ENCODE data around the gene DIP2C.

The DIP2C gene

DNA sequence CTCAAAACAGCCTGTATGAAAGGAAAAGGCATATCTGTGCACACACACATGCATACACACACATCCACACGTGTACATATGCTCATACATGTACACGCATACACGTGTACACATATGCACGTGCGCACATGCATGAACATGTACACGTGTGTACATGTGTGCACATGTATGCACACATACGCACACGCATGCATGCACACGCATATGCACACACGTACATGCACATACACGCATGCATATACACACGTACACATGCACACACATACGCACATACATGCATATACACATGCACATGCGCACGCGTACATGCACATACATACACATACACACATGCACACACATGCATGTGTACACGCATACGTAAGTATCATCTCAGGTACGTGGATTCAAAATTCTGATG is 19.4 kb downstream of the DIP2C start:
- TF ChIP-seq, protein P1, sequence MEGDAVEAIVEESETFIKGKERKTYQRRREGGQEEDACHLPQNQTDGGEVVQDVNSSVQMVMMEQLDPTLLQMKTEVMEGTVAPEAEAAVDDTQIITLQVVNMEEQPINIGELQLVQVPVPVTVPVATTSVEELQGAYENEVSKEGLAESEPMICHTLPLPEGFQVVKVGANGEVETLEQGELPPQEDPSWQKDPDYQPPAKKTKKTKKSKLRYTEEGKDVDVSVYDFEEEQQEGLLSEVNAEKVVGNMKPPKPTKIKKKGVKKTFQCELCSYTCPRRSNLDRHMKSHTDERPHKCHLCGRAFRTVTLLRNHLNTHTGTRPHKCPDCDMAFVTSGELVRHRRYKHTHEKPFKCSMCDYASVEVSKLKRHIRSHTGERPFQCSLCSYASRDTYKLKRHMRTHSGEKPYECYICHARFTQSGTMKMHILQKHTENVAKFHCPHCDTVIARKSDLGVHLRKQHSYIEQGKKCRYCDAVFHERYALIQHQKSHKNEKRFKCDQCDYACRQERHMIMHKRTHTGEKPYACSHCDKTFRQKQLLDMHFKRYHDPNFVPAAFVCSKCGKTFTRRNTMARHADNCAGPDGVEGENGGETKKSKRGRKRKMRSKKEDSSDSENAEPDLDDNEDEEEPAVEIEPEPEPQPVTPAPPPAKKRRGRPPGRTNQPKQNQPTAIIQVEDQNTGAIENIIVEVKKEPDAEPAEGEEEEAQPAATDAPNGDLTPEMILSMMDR (IDR thresholded peaks at IDR 0.05; ENCODE audit: low read length, missing control alignments), result no peak
- no peak for DNase-seq (ENCODE audit: low read depth)
- H3K4me3 ChIP-seq (replicated peaks; ENCODE audit: low read depth, low read length), result no peak overlapping the region

DNA sequence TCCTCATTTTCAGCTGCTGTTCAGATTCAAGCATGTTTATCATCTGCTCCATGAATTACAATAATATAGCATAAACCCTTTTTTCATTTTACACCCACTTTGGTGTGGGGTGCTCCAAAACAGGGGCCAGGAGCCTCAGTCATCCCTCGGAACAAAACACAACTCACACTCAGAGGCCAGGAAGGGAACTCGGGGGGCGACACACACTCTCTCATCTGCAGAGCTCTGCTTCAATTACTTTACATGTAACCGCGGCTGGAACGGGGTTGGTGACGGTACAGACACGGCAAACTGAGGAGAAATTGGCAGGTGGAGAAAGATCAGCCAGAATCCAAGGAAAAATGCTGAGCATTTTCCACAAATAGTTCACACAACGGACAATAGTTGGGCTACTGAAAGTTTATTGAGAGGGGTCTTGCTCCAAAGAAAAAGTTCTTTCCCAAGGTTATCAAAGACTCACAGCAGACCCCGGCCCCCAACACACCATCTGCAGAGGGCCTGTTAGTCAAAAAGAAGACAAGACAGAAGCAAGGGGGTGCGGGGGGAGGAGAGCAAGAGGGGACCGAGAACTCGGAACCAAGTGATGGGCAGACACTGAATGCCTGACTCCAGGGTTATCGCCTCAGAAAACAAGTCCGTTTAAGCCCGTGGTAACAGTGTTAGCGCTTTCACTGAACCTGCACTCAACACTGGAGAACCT is 20.5 kb downstream of the DIP2C start:
- no peak overlapping the region for H3K4me3 ChIP-seq (replicated peaks; ENCODE audit: low read depth, low read length)
- DNase-seq (ENCODE audit: low read depth), result no peak
- TF ChIP-seq, protein P1 (IDR thresholded peaks at IDR 0.05; ENCODE audit: low read length, missing control alignments), result no peak

DNA sequence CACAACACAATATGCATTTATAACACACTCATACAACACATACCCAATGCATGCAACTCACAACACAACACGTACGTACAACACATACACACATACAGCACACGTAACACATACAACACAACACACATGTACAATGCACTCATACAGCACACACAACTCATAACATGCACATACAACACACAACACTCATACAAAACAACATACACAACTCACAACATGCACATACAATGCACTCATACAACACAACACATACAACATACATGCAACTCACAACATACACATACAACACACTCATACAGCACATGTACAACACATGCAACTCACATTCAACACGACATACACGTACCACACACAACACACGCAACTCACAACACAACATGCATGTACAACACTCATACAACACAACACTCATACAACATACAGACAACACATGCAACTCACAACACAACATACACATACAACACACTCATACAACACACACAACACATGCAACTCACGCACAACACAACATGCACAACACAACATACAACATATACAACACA is 21.8 kb downstream of the DIP2C start:
- no peak for DNase-seq (ENCODE audit: low read depth)
- TF ChIP-seq, protein P1 (IDR thresholded peaks at IDR 0.05; ENCODE audit: low read length, missing control alignments), result no peak
- no peak overlapping the region for H3K4me3 ChIP-seq (replicated peaks; ENCODE audit: low read depth, low read length)

DNA sequence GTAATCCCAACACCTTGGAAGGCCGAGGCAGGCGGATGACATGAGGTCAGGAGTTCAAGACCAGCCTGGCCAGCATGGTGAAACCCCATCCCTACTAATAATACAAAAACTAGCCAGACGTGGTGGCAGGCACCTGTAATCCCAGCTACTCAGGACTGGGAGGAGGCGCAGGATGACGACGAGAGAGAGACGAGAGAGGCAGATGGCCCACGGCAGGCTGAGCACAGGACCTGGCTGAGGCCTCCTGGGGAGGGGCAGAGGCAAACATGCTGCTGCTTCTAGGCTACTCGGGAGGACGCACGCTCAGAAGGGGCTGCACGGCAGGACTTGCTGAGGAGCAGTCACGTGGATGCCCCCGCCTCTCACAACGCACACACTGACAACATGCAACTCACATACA is 22.4 kb downstream of the DIP2C start:
- no peak overlapping the region for H3K4me3 ChIP-seq (replicated peaks; ENCODE audit: low read depth, low read length)
- TF ChIP-seq, protein P1 (IDR thresholded peaks at IDR 0.05; ENCODE audit: low read length, missing control alignments), result no peak
- DNase-seq (ENCODE audit: low read depth), result no peak

DNA sequence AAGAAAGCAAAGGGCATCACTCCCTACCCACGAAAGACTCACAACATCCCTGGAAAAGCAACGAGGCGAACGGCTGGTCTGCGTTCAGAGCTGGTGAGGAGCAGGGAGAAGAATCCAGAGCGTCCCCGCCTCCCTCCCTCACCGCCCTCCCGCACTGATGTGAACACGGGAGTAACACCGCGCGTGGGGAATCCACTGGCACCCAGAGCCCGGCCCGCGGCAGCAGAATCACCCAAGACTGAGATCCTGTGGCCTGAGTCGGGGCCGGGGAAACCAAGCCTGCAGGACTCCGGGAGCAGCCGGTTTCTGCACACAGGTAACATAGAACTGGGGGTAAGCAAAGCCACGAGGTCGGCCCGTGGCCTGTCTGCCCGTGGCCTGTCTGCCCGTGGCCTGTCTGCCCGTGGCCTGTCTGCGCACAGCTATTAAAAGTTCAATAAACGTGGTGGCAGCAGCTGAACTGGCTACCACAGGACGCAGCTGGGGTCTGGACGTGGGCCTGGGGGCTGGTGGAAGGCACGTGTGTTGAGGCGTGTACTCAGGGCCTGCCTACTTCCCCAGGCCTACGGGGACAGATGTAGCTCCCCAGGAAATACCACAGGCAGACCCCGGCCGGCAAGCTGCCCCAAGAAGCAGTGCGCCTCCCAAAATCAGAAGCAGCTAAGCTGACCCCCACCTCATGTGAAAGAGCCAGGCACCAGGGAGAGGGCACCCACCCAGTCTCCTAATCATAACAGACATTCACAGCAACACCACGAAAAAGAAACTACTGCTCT is 23.0 kb downstream of the DIP2C start:
- peak overlapping the region; percentile 52 for H3K4me3 ChIP-seq (replicated peaks; ENCODE audit: low read depth, low read length)

DNA sequence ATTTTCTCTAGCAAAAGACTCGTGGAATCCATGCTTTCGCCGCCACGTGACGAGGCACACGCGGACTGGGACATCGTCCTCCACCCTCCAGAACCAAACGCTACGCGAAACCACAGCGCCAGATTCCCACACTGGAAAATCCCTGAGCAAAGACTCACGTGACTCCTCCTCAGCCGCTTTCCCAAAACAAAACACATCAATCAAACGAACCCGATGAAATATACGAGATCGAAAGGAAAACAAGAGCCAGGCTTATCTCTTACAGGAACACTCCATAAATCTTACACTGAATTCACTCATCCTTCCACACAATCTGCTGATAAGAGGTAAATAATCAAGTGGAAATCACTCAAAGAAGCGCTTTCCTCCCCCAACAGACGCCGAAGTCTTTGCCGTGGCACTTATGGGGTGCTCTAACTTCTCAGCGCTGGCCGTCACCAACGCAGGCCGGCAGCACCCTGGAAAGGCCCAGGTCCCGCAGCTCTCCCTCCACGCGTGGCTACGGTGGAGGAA is 23.8 kb downstream of the DIP2C start:
- DNase-seq (ENCODE audit: low read depth), result peak; percentile 90
- H3K4me3 ChIP-seq (replicated peaks; ENCODE audit: low read depth, low read length), result peak overlapping the region; percentile 52
- TF ChIP-seq, protein P1 (IDR thresholded peaks at IDR 0.05; ENCODE audit: low read length, missing control alignments), result no peak

More for the DNA sequence above, 23.0 kb downstream of the DIP2C start:
- TF ChIP-seq, protein P1 (IDR thresholded peaks at IDR 0.05; ENCODE audit: low read length, missing control alignments), result no peak
- no peak for DNase-seq (ENCODE audit: low read depth)

Measured in fibroblast of pulmonary artery (primary cell).